ENCODE measurements around the gene SATB2. TPM values are rescaled to one million over a fixed set of nuclear protein-coding genes. Genes with fewer than 3 reads are reported as not detected.

SATB2 gene
- total and polyA plus RNA-seq, 2 experiments from 2014 or later: 1.6 to 6.0 TPM

DNA sequence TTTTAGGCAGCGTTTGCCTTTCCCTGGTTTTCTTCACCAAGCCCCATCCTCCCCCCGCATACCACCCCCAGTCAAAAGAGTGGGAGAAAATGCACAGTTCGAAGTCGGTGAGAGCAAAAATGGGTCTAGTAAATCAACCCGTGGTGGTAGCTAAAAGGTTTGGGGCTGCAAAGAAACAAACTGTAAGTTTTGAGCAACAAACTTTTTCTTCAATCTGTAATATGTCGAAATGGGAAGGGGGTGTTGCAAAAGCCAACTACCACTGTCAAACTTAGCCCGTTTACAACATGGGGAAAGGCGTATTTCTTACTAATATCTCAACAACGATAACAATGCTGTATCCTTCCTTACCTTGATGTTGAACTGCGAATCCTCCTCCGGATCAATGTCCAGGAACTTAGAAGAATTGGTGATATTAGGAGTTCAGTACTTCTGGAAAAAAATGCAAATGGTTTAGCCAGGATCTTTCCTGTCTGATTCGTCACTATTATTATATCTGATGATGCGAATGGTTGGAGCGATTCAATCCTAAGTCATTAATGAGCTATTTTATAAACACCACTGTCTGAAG, 2.4 kb upstream of the SATB2 start:
- Mint-ChIP-seq H3K4me3 (peak overlapping the region; percentile 84), H3K27me3 (ENCODE audit: insufficient read depth, low read depth, poor library complexity) (peaks cover 80% of the 10 kb centered on the region)
- no peak for DNase-seq (ENCODE audit: low spot score)

More for the DNA sequence above, 2.4 kb upstream of the SATB2 start:
- Mint-ChIP-seq H3K9me3 (peaks cover 5% of the 10 kb centered on the region; the same call in 2 of the 3 replicates), H3K4me1 (peaks cover 26% of the 10 kb centered on the region), H3K27ac (no peak overlapping the region; the same call in 1 of the 2 replicates), H3K36me3 (ENCODE audit: low read depth) (no peaks in the 10 kb centered on the region)
- ATAC-seq: no peak
- Histone ChIP-seq H3F3A (replicated peaks; ENCODE audit: low read depth) (peaks cover 17% of the 10 kb centered on the region), H3K4me1 (ENCODE audit: insufficient read depth) (peaks cover 34% of the 10 kb centered on the region), H3K36me3 (ENCODE audit: insufficient read depth) (no peaks in the 10 kb centered on the region), H3K79me2 (replicated peaks; ENCODE audit: insufficient read depth) (no peaks in the 10 kb centered on the region), H3K4me3 (peak overlapping the region; percentile 81), H3K27me3 (ENCODE audit: insufficient read depth) (peaks cover 81% of the 10 kb centered on the region), H2AFZ (peak overlapping the region; percentile 94), H4K20me1 (replicated peaks; ENCODE audit: insufficient read depth) (no peaks in the 10 kb centered on the region), H3K27ac (ENCODE audit: low read depth) (peak overlapping the region; percentile 57), H3K4me2 (peak overlapping the region; percentile 96), H3K9me2 (ENCODE audit: insufficient read depth) (no peaks in the 10 kb centered on the region)
- TF ChIP-seq, protein P1, sequence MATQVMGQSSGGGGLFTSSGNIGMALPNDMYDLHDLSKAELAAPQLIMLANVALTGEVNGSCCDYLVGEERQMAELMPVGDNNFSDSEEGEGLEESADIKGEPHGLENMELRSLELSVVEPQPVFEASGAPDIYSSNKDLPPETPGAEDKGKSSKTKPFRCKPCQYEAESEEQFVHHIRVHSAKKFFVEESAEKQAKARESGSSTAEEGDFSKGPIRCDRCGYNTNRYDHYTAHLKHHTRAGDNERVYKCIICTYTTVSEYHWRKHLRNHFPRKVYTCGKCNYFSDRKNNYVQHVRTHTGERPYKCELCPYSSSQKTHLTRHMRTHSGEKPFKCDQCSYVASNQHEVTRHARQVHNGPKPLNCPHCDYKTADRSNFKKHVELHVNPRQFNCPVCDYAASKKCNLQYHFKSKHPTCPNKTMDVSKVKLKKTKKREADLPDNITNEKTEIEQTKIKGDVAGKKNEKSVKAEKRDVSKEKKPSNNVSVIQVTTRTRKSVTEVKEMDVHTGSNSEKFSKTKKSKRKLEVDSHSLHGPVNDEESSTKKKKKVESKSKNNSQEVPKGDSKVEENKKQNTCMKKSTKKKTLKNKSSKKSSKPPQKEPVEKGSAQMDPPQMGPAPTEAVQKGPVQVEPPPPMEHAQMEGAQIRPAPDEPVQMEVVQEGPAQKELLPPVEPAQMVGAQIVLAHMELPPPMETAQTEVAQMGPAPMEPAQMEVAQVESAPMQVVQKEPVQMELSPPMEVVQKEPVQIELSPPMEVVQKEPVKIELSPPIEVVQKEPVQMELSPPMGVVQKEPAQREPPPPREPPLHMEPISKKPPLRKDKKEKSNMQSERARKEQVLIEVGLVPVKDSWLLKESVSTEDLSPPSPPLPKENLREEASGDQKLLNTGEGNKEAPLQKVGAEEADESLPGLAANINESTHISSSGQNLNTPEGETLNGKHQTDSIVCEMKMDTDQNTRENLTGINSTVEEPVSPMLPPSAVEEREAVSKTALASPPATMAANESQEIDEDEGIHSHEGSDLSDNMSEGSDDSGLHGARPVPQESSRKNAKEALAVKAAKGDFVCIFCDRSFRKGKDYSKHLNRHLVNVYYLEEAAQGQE (IDR thresholded peaks at IDR 0.05; ENCODE audit: unreplicated experiment): no peak
- no peak for TF ChIP-seq EZH2phosphoT487 (IDR thresholded peaks at IDR 0.05; ENCODE audit: unreplicated experiment)
- TF ChIP-seq NANOG (IDR thresholded peaks at IDR 0.05; ENCODE audit: borderline replicate concordance): no peak
- TF ChIP-seq, protein P2, sequence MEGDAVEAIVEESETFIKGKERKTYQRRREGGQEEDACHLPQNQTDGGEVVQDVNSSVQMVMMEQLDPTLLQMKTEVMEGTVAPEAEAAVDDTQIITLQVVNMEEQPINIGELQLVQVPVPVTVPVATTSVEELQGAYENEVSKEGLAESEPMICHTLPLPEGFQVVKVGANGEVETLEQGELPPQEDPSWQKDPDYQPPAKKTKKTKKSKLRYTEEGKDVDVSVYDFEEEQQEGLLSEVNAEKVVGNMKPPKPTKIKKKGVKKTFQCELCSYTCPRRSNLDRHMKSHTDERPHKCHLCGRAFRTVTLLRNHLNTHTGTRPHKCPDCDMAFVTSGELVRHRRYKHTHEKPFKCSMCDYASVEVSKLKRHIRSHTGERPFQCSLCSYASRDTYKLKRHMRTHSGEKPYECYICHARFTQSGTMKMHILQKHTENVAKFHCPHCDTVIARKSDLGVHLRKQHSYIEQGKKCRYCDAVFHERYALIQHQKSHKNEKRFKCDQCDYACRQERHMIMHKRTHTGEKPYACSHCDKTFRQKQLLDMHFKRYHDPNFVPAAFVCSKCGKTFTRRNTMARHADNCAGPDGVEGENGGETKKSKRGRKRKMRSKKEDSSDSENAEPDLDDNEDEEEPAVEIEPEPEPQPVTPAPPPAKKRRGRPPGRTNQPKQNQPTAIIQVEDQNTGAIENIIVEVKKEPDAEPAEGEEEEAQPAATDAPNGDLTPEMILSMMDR (conservative IDR thresholded peaks at IDR 0.05; ENCODE audit: low read depth in 2 of 2): no peak
- no peak for TF ChIP-seq CREB1 (CRISPR knock-in tag; IDR thresholded peaks at IDR 0.05; ENCODE audit: low read depth)
- no peak for TF ChIP-seq ZNF331 (CRISPR knock-in tag; IDR thresholded peaks at IDR 0.05; ENCODE audit: low read depth)
- TF ChIP-seq EZH2 (IDR thresholded peaks at IDR 0.05; ENCODE audit: low read depth, unreplicated experiment): peak; percentile 44
